SU-DHL-6 (cell line): ENCODE results near the gene CHD5.

ENCODE experiments used
- H2AFZ ChIP-seq: fragments of 200-600 bp; sonication (generic); 2 replicates; pipeline ENCODE4 v1.6.1; 2014; ENCODE audit warnings: low read depth, mild to moderate bottlenecking, moderate library complexity, mixed read lengths, antibody characterized with exemption, low read length; ENCODE audit not compliant: severe bottlenecking
- H3F3A ChIP-seq: fragments of 200-600 bp; shearing (Covaris generic); 2 replicates; pipeline ENCODE4 v1.6.0; 2016; ENCODE audit warnings: antibody characterized with exemption, mild to moderate bottlenecking; ENCODE audit not compliant: insufficient read depth
- H3K27ac ChIP-seq: fragments of 200-600 bp; sonication (generic); 2 replicates; pipeline ENCODE4 v1.5.1; 2016; ENCODE audit warnings: low read depth, mild to moderate bottlenecking, low read length, moderate library complexity, mixed read lengths
- H3K27me3 ChIP-seq: fragments of 200-600 bp; sonication (generic), shearing (Covaris generic); 2 replicates; pipeline ENCODE4 v1.6.0; 2014; ENCODE audit warnings: mild to moderate bottlenecking, low read length
- H3K36me3 ChIP-seq: fragments of 200-600 bp; sonication (generic); 2 replicates; pipeline ENCODE4 v1.6.1; 2014; ENCODE audit warnings: mild to moderate bottlenecking, low read length, mixed read lengths
- H3K4me2 ChIP-seq: fragments of 300-600, 200-600 bp; shearing (Covaris generic), sonication (generic); 2 replicates; pipeline ENCODE4 v1.6.0; 2014; ENCODE audit warnings: low read length, low read depth, mild to moderate bottlenecking; ENCODE audit not compliant: poor library complexity, severe bottlenecking
- H3K4me3 ChIP-seq: fragments of 200-600 bp; sonication (generic); 2 replicates; pipeline ENCODE4 v1.5.1; 2014; ENCODE audit warnings: antibody characterized with exemption, low read length, mild to moderate bottlenecking, mixed read lengths; ENCODE audit not compliant: insufficient read depth, poor library complexity, severe bottlenecking
- H3K79me2 ChIP-seq: fragments of 200-600 bp; sonication (generic); 2 replicates; pipeline ENCODE4 v1.6.1; 2014; ENCODE audit warnings: mild to moderate bottlenecking, low read length, moderate library complexity; ENCODE audit not compliant: insufficient read depth
- H3K9ac ChIP-seq: fragments of 200-600 bp; sonication (generic); 2 replicates; pipeline ENCODE4 v1.7.0; 2014; ENCODE audit warnings: mild to moderate bottlenecking, low read length
- H3K9me2 ChIP-seq: fragments of 200-600 bp; sonication (generic); replicated peaks from 2 replicates; pipeline ENCODE4 v1.6.1; 2014; ENCODE audit warnings: low read length; ENCODE audit not compliant: insufficient read depth
- H3K9me3 ChIP-seq: fragments of 200-600 bp; sonication (generic); 2 replicates; pipeline ENCODE4 v1.6.1; 2014; ENCODE audit warnings: low read length, mixed read lengths; ENCODE audit not compliant: insufficient read depth
- H4K20me1 ChIP-seq: fragments of 200-600 bp; sonication (generic); 2 replicates; pipeline ENCODE4 v1.6.1; 2014; ENCODE audit warnings: low read depth, mild to moderate bottlenecking, antibody characterized with exemption, low read length, moderate library complexity, mixed read lengths
- CTCF ChIP-seq: fragments of 200-600 bp; sonication (generic); IDR thresholded peaks from one replicate; pipeline ENCODE4 v1.5.1; 2017; ENCODE audit warnings: antibody characterized with exemption, mild to moderate bottlenecking, low read length, moderate library complexity; ENCODE audit not compliant: insufficient read depth, poor library complexity, severe bottlenecking
- EZH2phosphoT487 ChIP-seq: fragments of 200-600 bp; sonication (generic), shearing (Covaris generic); conservative IDR thresholded peaks from 2 replicates; pipeline ENCODE4 v1.6.1; 2018; ENCODE audit warnings: mild to moderate bottlenecking, antibody characterized with exemption, low read length, moderate library complexity, mixed read lengths

Gene CHD5

DNA sequence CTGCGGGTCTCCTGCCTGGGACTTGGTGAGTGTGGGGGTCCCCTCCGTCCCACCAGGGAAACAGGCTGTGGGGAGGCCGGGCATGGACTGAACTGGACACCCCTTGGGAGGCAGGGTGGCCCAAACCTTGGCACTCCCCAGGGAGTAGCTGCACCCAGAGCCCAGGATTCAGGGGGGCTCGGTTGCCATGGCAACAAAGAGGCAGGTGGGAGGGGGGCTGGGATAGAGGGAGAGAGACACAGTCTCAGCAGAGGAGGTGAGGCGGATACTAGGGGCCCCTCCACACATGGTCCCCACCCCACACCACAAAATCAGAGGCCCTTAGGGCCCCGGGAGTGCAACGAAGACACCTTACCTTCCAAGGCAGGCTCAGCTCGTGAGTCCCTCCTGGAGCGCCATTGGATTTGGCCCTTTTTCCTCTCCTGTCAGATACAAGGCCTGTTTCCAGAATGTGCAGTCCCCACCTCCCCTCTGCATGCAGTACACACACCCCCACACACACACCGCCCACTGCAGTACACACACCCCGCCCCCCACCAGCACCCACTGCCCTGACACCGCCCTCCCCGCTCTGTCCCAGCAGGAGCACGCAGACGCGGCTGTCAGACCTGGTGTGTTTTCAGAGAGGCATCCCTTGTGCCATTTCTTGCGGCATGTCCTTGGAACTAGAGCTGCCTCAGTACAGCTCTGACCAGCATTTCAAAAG, 107.2 kb downstream of the CHD5 start:
- no peak overlapping the region for H3K27ac ChIP-seq
- H3F3A ChIP-seq = no peaks in the 10 kb centered on the region
- H3K27me3 ChIP-seq = no peaks in the 10 kb centered on the region
- no peaks in the 10 kb centered on the region for H3K9me2 ChIP-seq
- H2AFZ ChIP-seq = no peak overlapping the region
- H3K4me2 ChIP-seq = no peak overlapping the region
- no peak overlapping the region for H3K9ac ChIP-seq
- TF ChIP-seq CTCF (no peak), EZH2phosphoT487 (no peak)
- H3K79me2 ChIP-seq = no peaks in the 10 kb centered on the region
- no peaks in the 10 kb centered on the region for H3K9me3 ChIP-seq
- H4K20me1 ChIP-seq = no peaks in the 10 kb centered on the region
- H3K4me3 ChIP-seq = no peak overlapping the region
- no peaks in the 10 kb centered on the region for H3K36me3 ChIP-seq

GRCh38 chr1:6071219-6071618, 108.9 kb downstream of the CHD5 start:
- TF ChIP-seq CTCF (no peak), EZH2phosphoT487 (no peak)
- Histone ChIP-seq H3K4me2 (no peak overlapping the region), H2AFZ (no peak overlapping the region), H3K9ac (no peak overlapping the region), H3K27me3 (no peaks in the 10 kb centered on the region), H3K36me3 (no peaks in the 10 kb centered on the region), H4K20me1 (no peaks in the 10 kb centered on the region), H3K27ac (no peak overlapping the region), H3K9me2 (no peaks in the 10 kb centered on the region), H3F3A (no peaks in the 10 kb centered on the region), H3K9me3 (no peaks in the 10 kb centered on the region), H3K79me2 (no peaks in the 10 kb centered on the region), H3K4me3 (no peak overlapping the region)

- Histone ChIP-seq H3K36me3 (no peaks in the 10 kb centered on the region), H3K9me3 (no peaks in the 10 kb centered on the region), H3K9me2 (no peaks in the 10 kb centered on the region), H3K4me3 (no peak overlapping the region), H4K20me1 (no peaks in the 10 kb centered on the region), H3K79me2 (no peaks in the 10 kb centered on the region), H3K9ac (no peak overlapping the region), H2AFZ (no peak overlapping the region), H3K27me3 (no peaks in the 10 kb centered on the region), H3K27ac (no peak overlapping the region), H3F3A (no peaks in the 10 kb centered on the region), H3K4me2 (no peak overlapping the region)
- no peak for TF ChIP-seq EZH2phosphoT487
- no peak for TF ChIP-seq CTCF
Observed at GRCh38 chr1:6070450-6070974, 109.6 kb downstream of the CHD5 start.
